Epidermal melanocyte (primary cell): ENCODE data around the gene ECEL1.
"Not testable (repeated sequence)": the region's sequence is repeated elsewhere in the genome, so short reads cannot be mapped to it uniquely, and the experiment has no call there.

ENCODE experiments used
- DNase-seq: peaks from one replicate; pipeline ENCODE4 v3.0.0; 2011; ENCODE audit warnings: low spot score; ENCODE audit not compliant: insufficient read length

Gene ECEL1

DNA sequence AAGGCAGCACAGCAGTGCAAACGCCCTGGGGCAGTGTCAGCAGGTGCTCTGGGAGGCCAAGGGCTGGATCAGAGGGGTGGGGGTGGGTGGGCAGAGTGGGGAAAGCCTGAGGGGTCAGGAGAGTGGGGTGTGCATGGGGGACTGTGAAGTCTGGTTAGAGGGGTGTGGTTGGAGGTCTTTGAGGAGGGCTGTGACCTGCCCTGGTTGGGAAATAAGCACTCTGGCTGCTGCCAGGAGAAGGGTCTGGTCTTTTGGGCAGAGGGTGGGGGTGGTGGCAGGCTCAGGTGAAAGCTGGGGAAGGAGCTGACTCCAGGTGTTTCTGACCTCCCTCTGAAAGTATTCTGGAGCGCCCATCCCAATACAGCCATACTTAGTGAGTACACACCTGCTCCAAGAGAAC, 27.5 kb downstream of the ECEL1 start:
- DNase-seq, result no peak

DNA sequence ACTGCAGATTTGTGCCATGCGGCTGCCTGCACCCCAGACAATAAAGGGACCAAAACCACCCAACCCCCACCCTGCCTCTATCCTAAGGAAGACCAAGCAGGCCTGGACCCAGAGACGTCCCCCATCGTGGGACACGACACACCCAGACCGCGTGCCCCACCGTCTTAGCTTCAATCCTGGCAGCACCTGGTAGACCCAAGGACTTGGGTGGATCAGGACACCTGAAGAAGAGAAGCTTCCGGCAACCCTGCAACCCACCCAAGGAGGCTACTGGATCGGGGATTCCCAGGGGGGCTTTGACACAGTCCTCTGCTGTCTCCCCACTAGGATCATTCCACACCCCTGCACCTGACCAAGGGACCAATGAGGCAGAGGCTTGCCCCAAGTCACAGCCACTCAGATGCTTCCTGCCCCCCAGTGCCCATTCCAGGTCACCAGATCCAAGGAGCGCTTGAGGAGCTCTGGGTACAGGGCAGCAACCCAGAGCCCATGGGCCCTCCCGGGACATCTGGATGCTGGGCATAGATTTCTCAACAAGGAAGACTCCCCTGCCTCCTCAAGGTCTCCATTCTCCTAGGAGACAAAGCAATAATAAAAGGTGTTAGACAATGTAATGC, 28.1 kb downstream of the ECEL1 start:
- no peak for DNase-seq

DNA sequence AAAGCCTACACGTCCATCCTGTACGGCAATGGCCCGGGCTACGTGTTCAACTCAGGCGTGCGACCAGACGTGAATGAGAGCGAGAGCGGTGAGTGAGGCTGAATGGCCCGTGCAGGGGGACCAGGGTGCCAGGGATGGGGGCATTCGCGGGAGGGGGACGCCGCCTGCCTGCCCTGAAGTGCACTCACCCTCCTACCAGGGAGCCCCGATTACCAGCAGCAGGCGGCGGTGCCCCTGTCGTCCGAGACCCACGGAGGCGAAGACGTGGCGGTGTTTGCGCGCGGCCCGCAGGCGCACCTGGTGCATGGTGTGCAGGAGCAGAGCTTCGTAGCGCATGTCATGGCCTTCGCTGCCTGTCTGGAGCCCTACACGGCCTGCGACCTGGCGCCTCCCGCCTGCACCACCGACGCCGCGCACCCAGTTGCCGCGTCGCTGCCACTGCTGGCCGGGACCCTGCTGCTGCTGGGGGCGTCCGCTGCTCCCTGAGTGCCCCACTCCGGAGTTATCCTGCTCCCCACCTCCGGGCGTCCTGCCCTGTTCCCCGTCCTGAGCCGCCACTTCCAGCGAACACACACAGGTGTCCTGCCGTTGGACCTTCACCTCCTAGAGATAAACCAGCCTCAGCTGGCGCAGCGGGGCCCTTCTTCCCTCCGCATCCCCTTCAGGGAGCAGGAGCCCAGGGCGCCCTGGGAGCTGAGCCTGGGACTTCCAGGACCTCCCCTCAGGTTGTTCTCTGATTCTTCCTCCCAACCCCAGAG, 28.8 kb downstream of the ECEL1 start:
- DNase-seq, result no peak

- no peak for DNase-seq
Observed at GRCh38 chr2:232458051-232458660, 29.5 kb downstream of the ECEL1 start.

DNA sequence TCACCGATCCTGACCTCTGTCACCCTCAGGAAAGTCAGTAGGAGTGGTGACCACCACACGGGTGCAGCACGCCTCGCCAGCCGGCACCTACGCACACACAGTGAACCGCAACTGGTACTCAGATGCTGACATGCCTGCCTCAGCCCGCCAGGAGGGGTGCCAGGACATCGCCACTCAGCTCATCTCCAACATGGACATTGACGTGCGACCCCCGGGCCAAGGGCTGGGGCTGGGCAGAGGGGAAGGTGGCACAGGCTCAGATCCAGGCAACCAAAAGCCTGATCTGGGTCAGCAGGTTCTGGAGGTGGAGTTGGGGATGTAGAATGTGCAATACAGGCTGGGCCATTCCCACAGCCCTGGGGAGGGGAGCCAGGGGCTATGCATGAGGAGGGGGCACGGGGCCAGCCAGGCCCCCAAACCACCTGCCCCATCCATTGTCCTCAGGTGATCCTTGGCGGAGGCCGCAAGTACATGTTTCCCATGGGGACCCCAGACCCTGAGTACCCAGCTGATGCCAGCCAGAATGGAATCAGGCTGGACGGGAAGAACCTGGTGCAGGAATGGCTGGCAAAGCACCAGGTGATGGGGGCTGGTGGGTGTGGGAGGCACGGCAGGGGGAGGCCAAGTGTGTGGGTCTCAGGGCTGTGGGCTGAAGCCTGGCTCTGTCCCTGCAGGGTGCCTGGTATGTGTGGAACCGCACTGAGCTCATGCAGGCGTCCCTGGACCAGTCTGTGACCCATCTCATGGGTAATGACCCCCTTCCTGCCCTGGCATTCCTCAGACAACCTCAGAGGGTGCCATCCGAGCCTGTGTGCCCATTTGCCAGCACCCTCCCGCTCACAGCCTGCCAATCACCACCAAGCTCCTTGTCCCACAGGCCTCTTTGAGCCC, 30.3 kb downstream of the ECEL1 start:
- no peak for DNase-seq

GRCh38 chr2:232456296-232457120, 31.1 kb downstream of the ECEL1 start:
- no peak for DNase-seq

GRCh38 chr2:232455426-232456255, 32.0 kb downstream of the ECEL1 start, which contains the start of gene ALPI:
Gene ALPI, plus strand, starts transcription at chr2:232456153. Its CDS starts 47 bp downstream, at chr2:232456200.
- DNase-seq, result no peak

- no peak for DNase-seq
Observed at GRCh38 chr2:232454630-232455029, 33.0 kb downstream of the ECEL1 start.

- not testable (repeated sequence) for DNase-seq
Observed at GRCh38 chr2:232451645-232452044, 36.0 kb downstream of the ECEL1 start.

DNA sequence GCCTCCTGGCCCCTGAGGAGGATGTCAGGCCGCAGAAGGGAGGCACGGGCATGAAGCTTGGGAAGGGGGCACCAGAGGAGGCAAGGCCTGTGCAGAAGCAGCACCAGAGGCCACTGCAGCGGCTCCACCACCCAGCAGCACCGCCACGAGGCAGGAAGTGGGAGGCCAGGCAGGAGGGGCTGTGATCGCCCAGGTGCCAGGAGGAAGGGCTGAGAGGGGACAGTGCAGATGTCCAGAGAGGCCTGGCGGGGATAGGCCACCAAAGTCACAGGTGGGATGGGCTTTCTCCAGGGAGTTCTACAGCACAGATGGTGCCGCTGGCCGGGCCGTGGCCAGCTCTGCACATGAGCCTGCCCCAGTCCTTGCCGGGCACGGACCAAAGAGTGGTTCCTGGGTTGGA, 37.7 kb downstream of the ECEL1 start:
- no peak for DNase-seq

DNA sequence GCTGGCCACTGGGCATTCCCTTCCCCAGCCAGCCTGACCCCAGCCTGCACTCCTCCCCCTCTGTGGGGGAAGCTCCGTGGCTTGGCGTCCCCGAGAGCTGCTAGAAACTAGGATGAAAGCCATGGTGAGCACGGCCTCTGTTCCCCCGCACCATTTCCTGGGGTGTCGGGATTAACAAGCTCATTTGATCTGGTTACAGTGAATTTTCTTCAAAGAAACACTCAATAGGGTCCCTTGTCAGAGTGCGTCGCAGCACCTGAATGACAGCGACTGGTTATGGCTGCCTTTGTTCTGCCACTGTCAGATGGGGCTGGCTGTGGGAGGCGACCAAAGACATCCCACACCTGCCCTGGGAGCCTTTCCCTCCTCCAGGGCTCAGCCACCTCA, 39.3 kb downstream of the ECEL1 start:
- no peak for DNase-seq

- no peak for DNase-seq
Observed at GRCh38 chr2:232447638-232448303, 39.9 kb downstream of the ECEL1 start.

DNA sequence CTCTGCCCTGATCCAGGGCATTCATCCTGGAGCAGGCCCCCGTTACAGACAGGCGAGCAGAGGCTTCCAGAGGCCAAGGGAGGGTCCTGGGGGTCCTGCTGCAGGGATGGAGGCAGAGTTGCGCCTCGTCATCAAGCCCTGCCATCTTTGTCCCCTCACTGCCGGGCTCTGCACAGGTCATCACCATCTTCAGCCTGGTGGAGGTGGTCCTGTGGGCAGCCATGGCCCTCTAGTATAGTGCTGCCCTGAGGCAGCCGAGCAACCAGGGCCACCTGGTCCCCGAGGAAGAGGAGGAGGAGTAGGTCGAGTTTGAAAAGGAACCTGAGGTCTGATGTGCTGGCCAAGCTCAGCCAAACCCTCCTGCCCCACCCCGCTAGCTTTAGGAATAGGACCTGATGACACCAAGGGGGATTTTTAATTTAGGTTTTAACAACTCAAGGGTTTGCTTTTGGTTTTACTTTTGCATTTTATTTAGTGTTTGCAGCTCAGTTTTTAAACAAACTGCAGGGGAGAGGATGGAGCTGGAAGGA, 40.5 kb downstream of the ECEL1 start:
- DNase-seq, result no peak

GRCh38 chr2:232446266-232446777, 41.3 kb downstream of the ECEL1 start:
- DNase-seq, result not testable (repeated sequence)

GRCh38 chr2:232445149-232445885, 42.3 kb downstream of the ECEL1 start:
- not testable (repeated sequence) for DNase-seq

GRCh38 chr2:232444409-232445148, 43.1 kb downstream of the ECEL1 start:
- no peak for DNase-seq

DNA sequence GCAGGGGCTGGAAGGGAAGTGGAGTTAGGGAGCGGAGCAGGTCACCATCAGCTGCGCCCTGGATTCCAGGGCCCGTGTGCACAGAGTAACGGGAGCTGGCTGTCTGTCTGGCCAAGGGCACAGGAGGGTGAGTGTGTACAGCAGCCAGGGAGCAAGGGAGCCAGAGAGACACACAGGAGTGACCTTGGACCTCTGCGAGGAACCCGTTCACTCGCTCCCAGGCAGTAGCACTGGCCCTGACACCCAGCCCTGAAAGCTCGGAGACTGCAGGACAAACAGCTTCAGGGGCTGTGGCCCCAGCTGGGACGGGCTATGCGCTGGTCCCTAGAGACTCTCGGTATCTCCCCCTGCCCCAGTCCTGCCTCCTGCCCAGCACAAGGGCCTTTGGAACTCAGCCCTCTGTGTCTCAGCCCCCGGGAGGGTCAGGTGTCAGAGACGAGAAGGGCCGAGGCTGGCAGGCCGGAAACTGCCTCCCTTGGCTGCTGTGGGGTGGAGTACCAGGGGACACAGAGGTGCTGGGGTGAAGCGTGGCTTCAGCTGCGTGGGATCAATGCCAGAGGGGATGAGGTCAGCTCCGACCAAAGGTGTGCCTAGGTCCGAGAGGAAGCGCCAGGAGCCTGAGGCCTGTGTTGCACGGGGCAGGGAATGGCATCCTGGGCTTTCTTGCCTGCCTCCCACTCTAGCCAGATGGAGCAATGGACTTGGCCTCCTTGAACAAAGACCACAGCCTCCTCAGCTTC, 43.8 kb downstream of the ECEL1 start:
- not testable (repeated sequence) for DNase-seq
